Left lung (tissue), 10 donors: Measurements from ENCODE around the gene NRXN2. TPM values are rescaled to one million over a fixed set of nuclear protein-coding genes. Genes with fewer than 3 reads are reported as not detected.

Source experiments
- ATAC-seq: fragments of 200-7000 bp; cut with Tn5 transposase; one replicate; pipeline ENCODE4 v1.9.1; 2020; ENCODE audit warnings: moderate library complexity
- DNase-seq, 4 donors: peaks; one replicate each; pipeline ENCODE4 v3.0.0-alpha.2; 2013 to 2020
- H3K27ac ChIP-seq, 2 donors: fragments of 200-600 bp; sonication (generic) in 1 of 2; one replicate each; pipeline versions ENCODE4 v1.5.0 to v1.8.0; 2020 to 2021
- H3K27me3 ChIP-seq, 2 donors: fragments of 200-600 bp; sonication (generic) in 1 of 2; one replicate each; pipeline versions ENCODE4 v1.5.0 to v1.8.0; 2020 to 2021
- H3K36me3 ChIP-seq, 2 donors: fragments of 200-600 bp; sonication (generic) in 1 of 2; one replicate each; pipeline versions ENCODE4 v1.5.0 to v1.8.0; 2020 to 2021
- H3K4me1 ChIP-seq, 2 donors: fragments of 200-600 bp; one replicate each; pipeline ENCODE4 v1.8.0; 2021
- H3K4me3 ChIP-seq, 2 donors: fragments of 200-600 bp; sonication (generic) in 1 of 2; one replicate each; pipeline versions ENCODE4 v1.5.0 to v1.8.0; 2020 to 2021; ENCODE audit warnings: mild to moderate bottlenecking in 1 of 2
- H3K9me3 ChIP-seq, 2 donors: fragments of 200-600 bp; sonication (generic) in 1 of 2; one replicate each; pipeline versions ENCODE4 v1.5.0 to v1.8.0; 2020 to 2021
- intact Hi-C, 2 donors: fragments of 100-400 bp; cut with DNase I; formaldehyde crosslinking; loops; one replicate each; pipeline versions ENCODE4 v1.11.2 to v1.14.2; 2022
- polyA plus RNA-seq, 6 donors: library from polyadenylated mRNA; unstranded; fragments of 120-200 nt; gene quantifications; one replicate each; pipeline ENCODE4 v1.2.1, GENCODE V29; 2013; ENCODE audit not compliant: insufficient read length in 6 of 6
- total RNA-seq, 2 donors: library from RNA; stranded (reverse); fragmentation: NEBNext Ultra II Directional; extraction: Animal tissue kit (Norgen Biotek cat#: 25700); gene quantifications; one replicate each; pipeline ENCODE4 v1.2.1, GENCODE V29; 2021
- TF ChIP-seq, protein P1 (sequence below), 2 donors: fragments of 200-600 bp; sonication (generic) in 1 of 2; IDR thresholded peaks; one replicate each; pipeline versions ENCODE4 v1.5.0 to v1.8.0; 2021; ENCODE audit warnings: antibody characterized with exemption in 2 of 2
- donor health status: DM: no; HTN: yes; CAD: no.
- donor health status: DM: no; HTN: no; CAD: no.

NRXN2 gene
- total and polyA plus RNA-seq, 8 donors, result 3.5 to 15.0 (median 10.4) TPM

DNA sequence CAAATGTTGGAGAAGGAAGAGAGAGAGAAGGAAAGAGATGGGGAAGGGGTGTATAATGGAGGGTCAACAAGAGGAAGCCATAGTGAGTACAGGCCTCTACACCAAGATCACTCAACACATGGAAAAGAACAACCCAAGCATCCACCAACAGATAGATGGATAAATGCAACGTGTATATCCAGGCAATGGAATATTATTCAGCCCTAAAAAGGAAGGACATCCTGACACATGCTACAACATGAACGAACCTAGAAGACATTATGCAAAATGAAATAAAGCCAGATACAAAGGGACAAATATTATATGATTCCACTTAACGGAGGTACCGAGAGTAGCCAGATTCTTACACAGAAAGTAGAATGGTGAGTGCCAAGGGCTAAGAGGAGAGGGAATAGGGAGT, 59.3 kb downstream of the NRXN2 start:
- H3K27me3 ChIP-seq, result peaks cover 0 to 22% of the 10 kb centered on the region in 2 donors
- no peaks in the 10 kb centered on the region for H3K4me1 ChIP-seq
- H3K4me3 ChIP-seq, result no peak overlapping the region
- ATAC-seq (no peak), DNase-seq (no peak)
- no peaks in the 10 kb centered on the region for H3K36me3 ChIP-seq
- no peaks in the 10 kb centered on the region for H3K9me3 ChIP-seq
- intact Hi-C loops, result no loop called here
- TF ChIP-seq, protein P1, sequence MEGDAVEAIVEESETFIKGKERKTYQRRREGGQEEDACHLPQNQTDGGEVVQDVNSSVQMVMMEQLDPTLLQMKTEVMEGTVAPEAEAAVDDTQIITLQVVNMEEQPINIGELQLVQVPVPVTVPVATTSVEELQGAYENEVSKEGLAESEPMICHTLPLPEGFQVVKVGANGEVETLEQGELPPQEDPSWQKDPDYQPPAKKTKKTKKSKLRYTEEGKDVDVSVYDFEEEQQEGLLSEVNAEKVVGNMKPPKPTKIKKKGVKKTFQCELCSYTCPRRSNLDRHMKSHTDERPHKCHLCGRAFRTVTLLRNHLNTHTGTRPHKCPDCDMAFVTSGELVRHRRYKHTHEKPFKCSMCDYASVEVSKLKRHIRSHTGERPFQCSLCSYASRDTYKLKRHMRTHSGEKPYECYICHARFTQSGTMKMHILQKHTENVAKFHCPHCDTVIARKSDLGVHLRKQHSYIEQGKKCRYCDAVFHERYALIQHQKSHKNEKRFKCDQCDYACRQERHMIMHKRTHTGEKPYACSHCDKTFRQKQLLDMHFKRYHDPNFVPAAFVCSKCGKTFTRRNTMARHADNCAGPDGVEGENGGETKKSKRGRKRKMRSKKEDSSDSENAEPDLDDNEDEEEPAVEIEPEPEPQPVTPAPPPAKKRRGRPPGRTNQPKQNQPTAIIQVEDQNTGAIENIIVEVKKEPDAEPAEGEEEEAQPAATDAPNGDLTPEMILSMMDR (IDR thresholded peaks at IDR 0.05), result no peak
- no peak overlapping the region for H3K27ac ChIP-seq

DNA sequence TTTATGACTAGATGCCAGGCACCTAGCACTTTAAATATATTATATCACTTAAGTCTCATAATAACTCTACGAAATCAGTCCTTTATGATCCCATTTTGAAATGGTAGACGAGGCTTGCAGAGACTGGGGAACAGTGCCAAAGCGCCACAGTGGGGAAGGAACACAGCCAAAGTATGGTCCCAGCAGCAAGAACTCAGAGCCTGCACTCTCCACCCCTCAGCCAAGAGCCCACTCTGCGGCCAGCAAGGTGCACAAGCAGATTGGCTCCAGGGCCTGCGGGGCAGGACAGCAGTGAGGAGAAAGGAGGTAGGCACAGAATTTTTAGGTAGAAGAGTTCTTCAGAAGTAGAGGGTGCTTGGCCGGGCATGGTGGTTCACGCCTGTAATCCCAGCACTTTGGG, 61.4 kb downstream of the NRXN2 start:
- intact Hi-C loops, result no loop called here
- H3K4me3 ChIP-seq, result no peak overlapping the region
- TF ChIP-seq, protein P1 (IDR thresholded peaks at IDR 0.05), result no peak
- H3K27me3 ChIP-seq, result peaks cover 0 to 6% of the 10 kb centered on the region in 2 donors
- no peaks in the 10 kb centered on the region for H3K9me3 ChIP-seq
- peaks cover 0 to 3% of the 10 kb centered on the region in 2 donors for H3K4me1 ChIP-seq
- no peak for DNase-seq
- ATAC-seq, result no peak
- H3K36me3 ChIP-seq, result no peaks in the 10 kb centered on the region
- no peak overlapping the region for H3K27ac ChIP-seq

DNA sequence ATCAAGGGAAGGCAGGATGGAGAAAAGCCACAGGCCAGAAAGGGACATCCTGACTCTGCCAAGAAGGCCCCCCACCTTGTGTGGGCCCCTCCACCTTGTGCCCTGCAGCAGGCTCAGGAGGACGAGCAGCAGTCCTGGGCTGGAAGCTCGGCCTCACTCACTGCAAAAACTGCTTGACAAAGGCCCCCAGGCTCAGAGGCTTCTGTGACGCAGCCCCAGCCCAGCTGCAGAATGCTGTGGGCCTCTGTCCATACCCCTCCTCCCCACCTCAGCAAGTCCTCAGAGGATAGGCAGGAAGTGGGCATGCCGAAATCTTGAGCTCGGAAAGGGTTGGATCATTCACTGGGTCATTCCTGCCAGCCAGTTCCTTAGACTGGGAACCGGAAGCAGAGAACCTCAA, 61.9 kb downstream of the NRXN2 start:
- H3K27ac ChIP-seq, result no peak overlapping the region
- H3K27me3 ChIP-seq, result peaks cover 0 to 6% of the 10 kb centered on the region in 2 donors
- H3K4me3 ChIP-seq, result no peak overlapping the region
- H3K4me1 ChIP-seq, result peaks cover 0 to 8% of the 10 kb centered on the region in 2 donors
- intact Hi-C loops, result no loop called here
- ATAC-seq, result no peak
- H3K36me3 ChIP-seq, result no peaks in the 10 kb centered on the region
- no peaks in the 10 kb centered on the region for H3K9me3 ChIP-seq
- DNase-seq, result peak in 1 of 4 donors; percentile 73
- TF ChIP-seq, protein P1 (IDR thresholded peaks at IDR 0.05), result no peak

DNA sequence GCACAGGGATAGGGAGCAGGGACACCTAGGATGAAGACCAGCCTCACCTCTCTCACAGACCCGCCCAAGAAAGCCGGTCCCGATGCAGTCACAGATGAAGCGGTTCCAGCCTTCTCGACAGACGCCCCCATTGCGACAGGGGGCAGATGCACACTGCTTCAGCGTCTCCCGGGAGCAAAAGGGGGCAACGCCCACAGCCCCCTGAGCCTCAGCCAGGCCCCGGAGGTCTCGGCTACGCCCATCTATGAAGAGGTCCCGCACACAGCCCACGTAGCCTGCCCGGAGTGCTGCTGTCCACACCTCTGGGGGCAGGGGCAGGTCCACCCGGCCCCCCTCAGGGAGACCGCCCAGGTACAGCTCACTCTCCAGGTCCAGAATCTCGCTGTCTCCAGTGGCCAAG, 62.3 kb downstream of the NRXN2 start:
- no peaks in the 10 kb centered on the region for H3K36me3 ChIP-seq
- H3K27ac ChIP-seq, result no peak overlapping the region
- no peak for DNase-seq
- ATAC-seq, result no peak
- H3K4me3 ChIP-seq, result no peak overlapping the region
- intact Hi-C loops, result no loop called here
- TF ChIP-seq, protein P1 (IDR thresholded peaks at IDR 0.05), result no peak
- peaks cover 0 to 6% of the 10 kb centered on the region in 2 donors for H3K27me3 ChIP-seq
- H3K4me1 ChIP-seq, result peaks cover 0 to 12% of the 10 kb centered on the region in 2 donors
- H3K9me3 ChIP-seq, result no peaks in the 10 kb centered on the region

DNA sequence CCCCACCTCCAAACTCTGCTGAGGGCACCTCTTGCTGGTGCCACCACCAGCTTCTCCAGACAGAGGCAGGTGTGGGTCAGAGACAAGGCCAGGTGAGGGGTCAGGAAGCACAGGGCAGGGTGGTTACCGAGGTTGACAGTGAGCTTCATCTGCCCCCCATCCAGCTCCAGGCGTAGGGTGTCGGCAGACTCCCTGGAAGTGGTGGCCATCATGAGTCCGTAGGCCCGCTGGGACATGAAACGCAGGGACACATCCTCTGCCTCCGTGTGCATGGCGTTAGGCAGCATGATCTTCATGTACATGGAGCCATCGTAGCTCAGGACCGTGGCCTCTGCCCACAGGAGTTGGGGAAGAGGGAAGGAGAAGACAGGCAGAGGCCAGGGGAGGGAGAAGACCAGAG, 62.8 kb downstream of the NRXN2 start:
- no peak overlapping the region for H3K4me3 ChIP-seq
- H3K36me3 ChIP-seq, result no peaks in the 10 kb centered on the region
- intact Hi-C loops, result no loop called here
- H3K27ac ChIP-seq, result no peak overlapping the region
- no peaks in the 10 kb centered on the region for H3K9me3 ChIP-seq
- H3K4me1 ChIP-seq, result peaks cover 0 to 17% of the 10 kb centered on the region in 2 donors
- DNase-seq (no peak), ATAC-seq (no peak)
- H3K27me3 ChIP-seq, result peaks cover 0 to 6% of the 10 kb centered on the region in 2 donors
- TF ChIP-seq, protein P1 (IDR thresholded peaks at IDR 0.05), result no peak
